ENCODE data around the gene HCFC1.
A peak's percentile ranks its signal among the peaks of the same experiment; 100 is the strongest.

Gene HCFC1

DNA sequence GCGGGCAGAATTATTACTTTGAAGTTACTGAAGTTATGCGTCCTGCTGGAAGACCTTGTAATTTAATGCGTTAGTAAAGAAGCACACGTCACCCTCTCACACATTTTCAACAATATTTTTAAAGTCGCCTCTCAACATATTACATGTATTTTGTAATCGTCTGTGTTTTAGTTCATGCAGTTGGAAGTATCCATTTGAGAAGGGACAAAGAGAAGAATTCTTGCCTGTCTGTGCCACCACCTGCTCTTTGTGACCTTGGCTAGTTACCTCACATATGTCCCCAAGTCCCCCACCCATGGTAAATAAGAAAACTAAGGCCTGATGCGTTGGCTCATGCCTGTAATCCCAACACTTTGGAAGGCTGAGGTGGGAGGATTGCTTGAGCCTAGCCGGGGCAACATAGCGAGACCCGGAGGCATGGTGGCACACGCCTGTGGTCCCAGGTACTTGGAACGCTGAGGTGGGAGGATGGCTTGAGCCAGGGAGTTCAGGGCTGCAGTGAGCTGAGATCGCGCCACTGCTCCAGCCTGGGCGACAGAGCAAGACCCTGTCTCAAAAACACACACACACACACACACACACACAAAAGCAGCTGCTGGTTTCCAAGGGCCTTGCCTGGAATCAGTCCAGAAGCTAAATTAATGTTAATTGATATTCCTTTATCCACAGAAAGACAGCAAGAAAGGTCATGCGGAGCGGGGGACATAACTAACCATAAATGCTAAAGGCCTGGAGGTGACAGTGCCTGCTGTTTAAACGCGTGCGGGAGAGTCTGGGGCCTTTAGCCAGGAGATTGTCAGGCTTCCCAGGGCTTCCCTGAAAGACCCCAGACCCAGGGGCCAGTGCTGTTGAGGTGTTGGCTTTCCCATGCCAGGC is 1.7 kb upstream of the HCFC1 start:
- DNase-seq, result no peak

DNA sequence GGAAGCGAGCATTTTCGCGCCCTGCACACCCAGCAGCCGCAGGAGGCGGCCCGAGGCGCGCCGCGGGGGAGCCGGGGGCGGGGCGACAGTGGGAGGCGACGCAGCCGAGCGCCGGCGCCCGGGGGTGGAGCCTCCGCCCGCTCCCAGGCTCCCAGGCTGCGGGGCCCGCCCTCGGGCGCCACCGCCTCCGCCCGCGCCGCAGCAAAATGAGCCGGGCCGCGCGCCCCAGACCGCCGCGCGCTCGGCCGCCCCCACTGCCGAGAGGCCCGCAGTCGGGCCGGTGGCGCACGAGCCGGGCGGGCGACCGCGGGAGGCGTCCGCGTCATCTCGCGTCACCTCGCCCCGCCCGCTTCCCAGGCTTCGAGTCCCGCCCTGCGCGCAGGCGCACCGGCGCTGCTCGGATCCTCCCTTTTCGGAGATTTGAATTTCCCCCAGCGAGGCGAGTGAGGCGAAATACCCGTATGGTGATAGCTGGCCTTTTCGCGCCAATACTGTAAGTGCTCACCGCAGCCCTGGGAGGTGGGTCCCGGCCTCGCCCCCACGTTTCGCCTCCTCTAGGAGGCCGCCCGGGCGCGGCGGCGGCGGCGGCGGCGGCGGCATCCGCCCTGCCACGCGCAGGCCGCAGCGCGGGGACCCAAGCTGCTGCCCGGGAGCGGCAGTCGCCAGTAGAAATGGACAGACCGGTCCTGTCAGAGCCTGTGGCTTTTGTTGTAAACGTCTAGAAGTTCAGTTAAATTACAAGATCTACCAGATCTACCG is 929 bp upstream of the HCFC1 start, which contains the start of gene TMEM187:
TMEM187 (plus strand) TSS at position 387 of the 759 bp plus-strand sequence. CDS start 9,309 bp downstream, outside the sequence.
- peak; percentile 86 for DNase-seq

DNA sequence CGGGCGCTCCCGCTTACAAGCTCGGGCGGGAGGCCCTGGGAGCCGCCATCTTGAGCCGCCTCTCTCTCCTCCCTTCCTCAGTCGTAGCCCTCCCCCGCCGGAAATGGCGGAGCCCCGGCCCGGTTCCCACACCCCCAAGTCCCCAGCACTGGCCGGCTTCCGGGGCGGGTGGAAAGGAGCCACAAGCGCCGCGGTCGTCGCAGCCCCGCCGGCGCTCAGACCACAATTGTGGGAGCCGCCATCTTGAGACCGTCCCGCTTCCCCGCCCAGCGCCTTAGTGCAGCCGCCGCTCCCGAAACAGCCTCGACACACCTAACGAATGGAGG is 531 bp downstream of the HCFC1 start:
- DNase-seq, result peak; percentile 87 to 89

DNA sequence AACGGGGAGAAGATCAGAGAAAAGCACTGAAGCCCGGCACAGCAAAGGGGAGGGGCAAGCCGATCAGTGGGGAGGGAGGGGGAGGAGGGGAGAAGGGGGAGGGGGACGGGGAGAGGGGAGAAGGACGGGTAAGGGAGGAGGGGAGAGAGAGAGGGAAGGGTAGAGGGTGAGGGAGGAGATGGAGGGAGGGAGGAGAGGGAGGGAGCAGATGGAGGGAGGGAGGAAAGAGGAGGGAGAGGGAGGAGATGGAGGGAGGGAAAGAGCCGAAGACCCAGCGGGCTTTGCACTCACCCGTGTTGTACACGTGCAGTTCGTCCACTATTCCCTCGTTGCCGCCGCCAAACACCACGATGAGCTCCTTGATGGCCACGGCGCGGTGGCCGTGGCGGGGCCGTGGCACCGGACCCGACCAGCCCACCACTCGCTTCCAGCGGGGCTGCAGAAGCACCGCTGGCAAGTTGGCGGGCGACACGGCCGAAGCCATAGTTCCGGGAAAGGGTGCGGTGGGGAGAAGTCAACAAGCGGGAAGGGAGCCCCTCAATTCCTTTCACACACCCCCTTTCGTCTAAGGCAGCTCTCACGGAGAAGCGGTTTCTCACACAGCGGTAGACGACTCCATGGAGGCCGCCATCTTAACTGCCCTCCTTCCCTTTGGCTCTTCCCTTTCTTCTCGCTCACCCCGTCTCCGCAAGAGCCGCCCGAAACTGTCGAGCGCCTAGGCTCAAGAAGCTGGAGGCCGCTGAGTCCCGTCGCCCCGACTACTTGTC is 1.1 kb downstream of the HCFC1 start:
- peak; percentile 38 to 39 for DNase-seq

DNA sequence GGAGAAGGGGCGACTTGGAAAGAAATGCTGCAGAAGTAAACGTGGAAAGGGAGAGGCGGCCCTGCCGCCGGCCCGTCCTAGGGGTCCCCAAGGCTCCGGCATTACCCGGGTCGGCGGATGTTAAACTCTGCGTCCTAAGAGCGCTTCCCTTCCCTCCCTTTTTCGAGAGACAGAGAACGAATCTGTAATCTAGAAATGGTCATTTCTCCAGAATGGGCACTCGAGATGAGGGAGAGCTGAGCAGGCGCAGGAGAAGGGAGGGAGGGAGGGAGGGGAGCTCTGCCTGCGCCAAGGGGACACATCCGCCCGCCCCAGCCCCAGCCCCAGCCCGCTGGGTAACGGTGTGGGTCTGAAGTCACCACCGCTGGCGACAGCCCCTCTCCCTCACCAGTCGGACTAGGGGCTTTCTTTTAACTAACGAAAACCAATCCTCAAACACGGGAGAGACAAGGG is 1.7 kb downstream of the HCFC1 start:
- no peak for DNase-seq

DNA sequence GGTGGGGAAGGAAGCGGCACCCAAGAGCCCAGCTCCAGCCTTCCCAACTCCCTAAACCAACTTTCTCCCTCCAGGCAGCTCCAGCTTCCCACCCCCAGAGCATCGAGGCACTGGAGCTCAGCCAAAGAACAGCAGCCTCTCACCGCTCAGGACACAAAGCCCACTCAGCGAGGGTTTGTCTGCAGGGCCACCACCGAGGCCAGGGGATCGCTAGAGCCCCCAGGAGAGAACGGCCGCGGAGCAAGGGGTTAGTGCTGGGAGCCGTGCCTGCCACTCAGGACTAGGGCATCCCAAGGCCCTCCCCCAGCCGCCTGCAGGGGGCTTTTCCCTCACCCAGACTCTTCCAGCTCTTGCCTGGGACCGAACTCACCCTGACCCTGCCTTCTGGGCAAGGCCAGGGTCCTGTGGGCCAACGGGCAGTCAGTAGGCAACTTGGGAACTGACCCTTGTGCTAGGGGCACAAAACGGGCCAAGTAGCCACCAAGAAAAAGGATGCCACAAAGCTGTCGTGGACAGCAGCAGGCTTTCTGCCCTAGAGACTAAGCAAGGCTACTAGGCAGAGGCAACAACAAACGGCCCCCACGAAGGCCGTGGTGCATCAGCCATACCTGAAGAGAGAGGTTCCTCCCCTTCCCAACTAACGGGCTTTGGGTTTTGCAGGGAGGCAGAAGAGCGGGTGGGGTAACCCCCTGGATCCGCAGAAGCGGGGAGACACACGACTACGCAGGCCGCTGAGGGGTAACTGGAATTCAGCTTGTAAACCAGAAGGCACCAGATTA is 2.3 kb downstream of the HCFC1 start:
- no peak for DNase-seq

DNA sequence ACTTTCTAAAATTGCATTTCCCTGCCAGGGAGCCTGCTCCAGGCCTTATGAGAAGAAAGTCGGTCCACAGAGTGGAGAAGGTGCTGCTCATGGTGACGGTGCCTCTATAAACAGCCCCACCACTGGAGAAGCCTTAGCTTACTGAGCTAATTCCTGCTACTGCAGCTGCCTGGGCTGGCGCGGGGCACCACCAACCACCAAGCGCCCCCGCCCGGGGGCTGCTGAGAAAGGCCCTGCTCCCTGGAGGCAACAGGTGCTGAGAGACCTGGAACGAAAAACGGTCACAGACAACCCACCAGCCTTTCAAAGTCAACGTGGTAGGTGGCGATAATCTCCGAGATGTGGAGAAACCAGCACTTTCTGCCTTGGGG is 2.9 kb downstream of the HCFC1 start:
- peak; percentile 38 to 42 for DNase-seq

DNA sequence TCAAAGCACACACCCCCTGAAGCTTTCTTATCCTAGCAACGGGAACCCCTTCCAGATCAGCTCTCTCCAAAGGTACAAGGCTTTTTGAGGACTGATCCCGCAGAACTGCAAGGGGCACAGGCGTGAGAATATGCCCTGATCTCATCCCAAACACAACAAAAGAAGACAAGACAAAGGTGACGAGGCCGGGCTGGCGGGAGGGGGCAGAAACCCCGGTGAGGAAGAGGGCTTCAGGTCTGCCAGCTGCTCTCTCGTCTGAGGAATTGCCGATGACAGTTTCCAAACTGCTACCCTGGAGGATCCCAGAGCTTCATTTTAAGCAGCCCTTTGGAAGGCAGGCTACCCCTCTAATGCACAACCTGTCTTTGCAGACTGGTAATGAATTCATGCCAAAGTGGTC is 3.4 kb downstream of the HCFC1 start:
- DNase-seq, result no peak

DNA sequence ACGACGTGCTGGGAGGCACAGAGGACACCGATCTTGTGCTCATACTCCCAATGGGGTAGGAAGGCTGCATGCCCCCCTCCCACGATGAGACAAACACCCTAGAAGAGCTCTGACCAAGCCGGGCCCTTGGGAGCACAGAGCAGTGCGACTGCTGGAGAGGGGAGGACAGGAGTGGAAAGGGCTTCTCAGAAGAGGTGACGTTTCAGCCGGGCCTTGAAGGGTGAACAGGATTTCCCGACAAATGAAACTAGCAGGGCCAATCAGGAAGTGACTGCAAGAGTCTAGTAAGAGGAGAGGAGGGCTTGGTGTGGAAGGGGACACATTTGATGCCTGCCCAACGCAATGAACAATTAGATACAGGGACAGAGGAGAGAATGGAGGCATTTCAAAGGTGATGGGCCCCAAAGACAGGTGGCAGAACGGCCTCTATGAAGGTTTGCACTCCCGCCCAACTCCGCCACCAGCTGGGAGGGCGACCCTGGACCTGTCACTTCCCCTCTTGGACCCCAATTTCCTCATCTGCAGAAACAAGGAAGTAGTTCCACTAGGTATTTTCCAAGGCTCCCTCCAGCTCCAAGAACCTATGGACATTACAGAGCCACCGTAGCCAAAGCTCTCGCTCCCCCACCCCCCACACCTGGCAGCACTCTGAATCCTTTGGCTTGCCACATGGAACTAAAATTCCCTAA is 3.9 kb downstream of the HCFC1 start:
- peak in 1 of 2 donors; percentile 36 for DNase-seq

DNA sequence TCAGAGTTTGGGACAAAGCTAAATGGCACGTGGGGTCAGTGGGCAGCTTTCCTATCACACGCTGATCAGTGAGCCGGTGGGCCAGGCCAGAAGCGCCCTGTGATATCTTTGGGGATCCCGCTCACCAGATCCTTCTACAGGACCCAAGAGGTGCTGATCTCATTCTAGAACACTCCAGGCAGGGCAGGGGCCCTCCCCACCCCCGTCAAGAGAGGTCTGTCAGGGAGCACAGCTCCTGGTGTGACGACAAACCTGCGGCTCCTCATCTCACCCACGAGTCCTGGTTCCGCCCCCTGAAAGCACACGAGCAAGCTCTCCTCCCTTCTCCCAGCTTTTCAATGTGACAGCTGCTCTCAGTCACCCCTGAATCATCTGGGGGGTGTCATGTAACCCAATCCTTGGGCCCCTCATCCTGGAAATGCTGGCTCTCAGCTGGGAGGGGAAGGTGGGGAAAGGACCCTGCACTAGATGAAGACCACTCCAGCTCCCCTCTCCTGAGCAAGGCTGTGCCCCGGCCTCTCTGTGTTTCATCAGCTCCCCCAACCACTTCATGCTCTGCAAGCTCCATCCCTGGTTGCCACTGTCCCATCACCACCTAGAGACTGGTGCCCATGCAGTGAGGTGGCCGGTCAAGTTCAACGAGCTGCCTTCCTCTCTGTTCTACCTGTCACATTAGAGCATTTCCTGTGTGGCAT is 4.6 kb downstream of the HCFC1 start:
- DNase-seq, result peak; percentile 55 to 59

DNA sequence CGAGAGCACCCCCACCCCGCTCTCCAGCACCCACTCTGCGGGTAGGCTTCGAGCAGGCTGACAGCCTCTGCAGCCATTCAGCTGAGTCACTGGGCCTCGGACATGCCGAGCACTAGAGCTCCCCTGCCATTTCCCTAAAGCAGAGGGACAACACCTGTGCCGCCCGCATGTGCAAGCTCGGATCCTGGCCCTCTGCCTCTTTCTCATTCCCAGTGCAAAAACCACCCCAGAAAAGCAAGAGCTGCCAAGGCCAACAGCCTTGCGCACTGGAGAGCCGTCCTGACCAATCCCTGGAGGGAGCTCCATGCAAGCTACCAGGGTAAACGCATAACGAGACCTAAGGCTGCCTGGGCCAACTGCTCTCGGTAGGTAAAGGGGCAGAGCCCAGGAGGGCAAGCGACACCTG is 5.3 kb downstream of the HCFC1 start:
- DNase-seq, result no peak

DNA sequence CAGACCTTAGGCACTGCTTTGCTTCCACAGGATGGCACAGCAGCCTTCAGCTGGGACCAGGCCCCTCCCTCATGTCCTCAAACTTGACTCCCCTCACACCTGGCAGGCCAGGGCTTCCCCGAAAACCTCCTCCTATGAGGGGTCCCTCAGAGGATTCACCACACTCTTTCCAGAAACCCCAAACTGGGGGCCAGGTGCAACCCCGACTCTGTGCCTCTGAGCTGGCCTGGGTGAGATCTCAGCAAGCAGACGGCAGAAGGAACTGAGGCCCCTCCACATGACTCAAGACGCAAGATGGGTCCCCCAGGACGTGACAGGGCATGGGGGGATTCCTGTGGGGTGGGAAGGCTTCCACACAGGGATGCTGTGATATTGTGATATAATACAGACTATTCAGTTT is 6.2 kb downstream of the HCFC1 start:
- DNase-seq, result no peak

DNA sequence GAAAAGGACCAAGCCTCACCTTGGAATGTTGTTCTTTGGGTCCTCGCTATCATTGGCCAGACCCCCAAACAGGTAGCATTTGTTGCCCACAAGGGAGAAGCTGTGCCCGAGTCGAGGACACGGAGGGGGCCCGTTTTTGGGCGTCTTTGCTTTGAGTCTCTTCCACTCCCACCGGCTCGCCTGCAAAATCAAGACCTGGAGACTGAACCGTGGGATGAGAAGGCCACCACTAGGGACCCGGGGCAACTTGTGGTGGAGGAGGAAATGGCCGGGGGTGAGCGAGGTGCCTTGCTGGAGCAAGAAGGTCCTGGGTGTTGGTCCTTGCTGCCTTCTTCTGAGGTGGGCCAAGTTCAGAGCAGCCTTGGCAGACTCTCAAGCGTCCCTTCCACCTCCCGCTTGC is 7.5 kb downstream of the HCFC1 start:
- no peak for DNase-seq

DNA sequence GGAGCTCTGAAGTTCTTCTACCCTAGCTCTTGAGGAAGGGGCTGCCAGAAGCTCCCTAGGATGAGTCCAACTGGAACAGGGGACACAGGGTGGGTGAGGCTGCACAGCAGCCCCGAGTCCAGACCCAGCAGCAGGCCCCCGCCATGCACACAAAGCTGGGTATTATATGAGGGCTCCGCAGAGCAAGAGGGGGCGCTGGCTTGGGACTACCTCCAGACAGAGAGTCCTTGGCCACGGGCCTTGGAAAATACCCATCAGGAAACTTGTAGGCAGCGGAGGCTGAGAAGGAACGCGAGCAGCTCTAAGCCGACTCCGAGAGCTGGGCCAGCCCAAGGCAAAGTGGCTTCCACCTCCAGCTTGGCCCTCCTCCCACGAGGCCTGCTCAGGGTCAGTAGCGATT is 8.1 kb downstream of the HCFC1 start:
- no peak for DNase-seq

DNA sequence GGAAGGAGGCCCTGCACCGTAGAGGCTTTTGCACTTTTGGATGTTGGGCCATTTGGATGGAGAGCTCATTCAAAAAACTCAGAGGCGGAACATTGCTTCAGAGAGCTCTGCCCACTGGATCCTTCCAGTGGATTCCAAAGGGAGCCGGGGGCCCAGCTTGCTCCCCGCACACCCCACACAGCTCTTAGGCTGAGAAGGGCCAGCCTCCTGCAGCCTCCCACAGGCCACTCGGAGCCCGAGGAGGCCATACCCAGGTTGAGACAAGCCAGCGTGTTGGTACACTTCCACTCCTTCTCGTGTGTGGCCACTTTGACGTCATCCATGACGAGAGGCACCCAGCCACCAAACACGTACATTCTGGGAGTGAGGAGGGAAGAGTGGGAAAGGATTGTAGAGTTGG is 10.3 kb downstream of the HCFC1 start:
- no peak for DNase-seq

DNA sequence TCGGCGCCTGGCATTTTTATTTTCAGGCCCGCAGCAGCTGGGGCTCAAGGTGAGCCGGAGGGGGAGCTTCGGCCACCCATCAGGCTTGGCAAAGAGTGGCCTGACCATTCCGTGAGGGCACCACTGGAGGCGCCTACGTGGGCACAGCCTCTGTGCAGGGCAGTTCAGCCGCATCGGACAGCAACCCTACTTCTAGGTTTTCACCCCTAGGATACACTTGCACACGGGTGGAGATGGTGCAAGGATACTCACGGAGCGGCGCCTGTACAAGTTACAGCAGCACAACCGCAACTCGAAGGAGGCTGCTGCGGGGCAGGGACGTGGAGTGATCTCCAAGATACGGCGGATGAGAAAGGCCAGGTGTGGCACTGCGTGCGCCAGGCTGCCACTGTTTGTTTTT is 10.8 kb downstream of the HCFC1 start:
- no peak for DNase-seq

DNA sequence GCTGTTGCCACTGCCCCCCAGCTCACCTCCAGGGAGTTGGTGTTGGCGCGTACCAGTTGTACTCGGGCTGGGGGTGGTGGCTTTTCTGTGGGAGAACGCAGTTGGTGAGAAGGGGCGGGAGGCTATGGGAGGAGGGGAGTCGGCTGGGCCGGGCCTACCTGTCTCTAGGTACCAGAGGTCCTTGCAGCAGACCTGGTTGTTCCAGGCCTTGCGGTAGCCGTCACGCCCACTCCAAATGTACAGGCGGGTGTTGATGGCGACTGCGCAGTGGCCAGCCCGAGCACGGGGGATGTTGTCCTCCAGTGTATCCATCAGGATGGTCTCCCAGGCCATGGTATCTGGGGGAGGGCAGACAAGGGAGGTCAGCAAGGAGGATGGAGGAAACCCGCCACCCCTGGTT is 11.5 kb downstream of the HCFC1 start:
- no peak for DNase-seq

DNA sequence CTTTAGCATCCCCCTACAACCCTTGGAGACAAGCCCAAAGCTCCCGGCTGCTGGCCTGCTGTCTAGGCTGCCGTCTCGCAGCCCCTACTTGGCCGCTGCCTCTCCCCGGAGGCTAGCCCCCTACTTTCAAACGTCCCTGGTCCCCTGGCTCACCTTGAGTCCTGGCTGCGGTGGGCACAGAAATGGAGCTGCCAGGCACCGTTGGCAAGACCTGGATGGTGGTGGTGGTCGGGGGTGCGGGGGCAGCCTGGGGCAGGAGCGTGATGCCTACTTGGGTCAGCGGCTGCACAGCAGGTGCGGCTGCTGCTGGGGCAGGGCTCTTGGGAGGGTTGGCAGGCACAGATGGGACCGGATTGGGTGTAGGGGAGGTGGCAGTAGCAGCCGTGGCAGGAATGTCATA is 12.0 kb downstream of the HCFC1 start:
- DNase-seq, result no peak

DNA sequence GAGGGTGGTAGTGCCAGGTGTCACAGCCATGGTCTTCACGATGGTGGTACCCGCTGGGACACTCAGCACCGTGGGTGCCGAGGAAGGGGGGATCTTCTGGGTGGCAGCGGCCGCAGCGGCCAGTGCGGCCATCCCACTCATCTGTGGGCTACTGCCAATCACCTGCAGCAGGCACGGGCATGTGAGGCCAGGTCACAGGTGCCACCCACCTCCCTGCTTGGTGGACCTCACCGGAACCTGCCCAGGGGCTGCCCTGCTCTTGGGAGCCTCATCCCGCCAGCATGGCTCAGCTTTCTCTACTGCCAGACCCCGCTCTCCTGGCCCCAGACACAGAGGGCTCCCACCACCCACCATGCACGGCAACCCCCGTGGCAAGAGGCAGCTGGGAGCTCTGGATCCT is 13.0 kb downstream of the HCFC1 start:
- no peak for DNase-seq

DNA sequence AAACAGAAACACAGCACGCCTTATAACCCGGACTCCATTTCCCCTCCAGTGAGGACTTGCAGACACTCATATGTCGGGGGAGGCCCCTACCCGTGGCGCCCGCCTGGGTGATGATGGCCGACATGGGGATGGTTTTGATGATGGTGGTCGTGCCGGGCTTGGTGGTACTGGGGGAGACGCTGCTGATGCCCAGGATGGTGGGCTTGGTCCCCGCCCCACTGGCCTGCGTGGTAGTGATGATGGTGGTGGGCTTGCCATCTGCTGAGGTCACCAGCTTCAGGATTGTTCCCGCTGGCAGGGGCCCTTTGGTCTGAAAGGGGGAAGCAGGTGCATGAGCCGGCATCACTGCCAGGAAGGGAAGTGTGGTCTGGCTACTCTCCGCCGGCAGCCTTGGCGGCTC is 14.4 kb downstream of the HCFC1 start:
- DNase-seq, result no peak
